Nephron (organoid): ENCODE measurements around the gene KRTCAP2.

Experiments used
- H3K27ac Mint-ChIP-seq, 3 experiments: 2 replicates each; pipeline ENCODE4 v1.8.0; 2020; ENCODE audit warnings: mixed read lengths in 3 of 3, mild to moderate bottlenecking in 2 of 3, moderate library complexity in 1 of 3
- H3K27me3 Mint-ChIP-seq: 2 replicates; pipeline ENCODE4 v1.8.0; 2021; ENCODE audit warnings: low read depth, mild to moderate bottlenecking, moderate library complexity, mixed read lengths
- H3K36me3 Mint-ChIP-seq: 2 replicates; pipeline ENCODE4 v1.8.0; 2020; ENCODE audit warnings: low read depth, mixed read lengths
- H3K4me1 Mint-ChIP-seq: 2 replicates; pipeline ENCODE4 v1.8.0; 2020; ENCODE audit warnings: mixed read lengths
- H3K4me3 Mint-ChIP-seq, 3 experiments: 2 replicates each; pipeline ENCODE4 v1.8.0; 2020; ENCODE audit warnings: mild to moderate bottlenecking in 3 of 3, mixed read lengths in 3 of 3, moderate library complexity in 2 of 3
- H3K9me3 Mint-ChIP-seq: 2 replicates; pipeline ENCODE4 v1.8.0; 2020; ENCODE audit warnings: mixed read lengths
- TF ChIP-seq, protein P1 (sequence below), 3 experiments: fragments of 200-600 bp; sonication (generic); IDR thresholded peaks; one replicate each; pipeline ENCODE4 v1.5.0; 2021; ENCODE audit warnings: antibody characterized with exemption in 3 of 3; ENCODE audit not compliant: unreplicated experiment in 3 of 3

The KRTCAP2 gene

DNA sequence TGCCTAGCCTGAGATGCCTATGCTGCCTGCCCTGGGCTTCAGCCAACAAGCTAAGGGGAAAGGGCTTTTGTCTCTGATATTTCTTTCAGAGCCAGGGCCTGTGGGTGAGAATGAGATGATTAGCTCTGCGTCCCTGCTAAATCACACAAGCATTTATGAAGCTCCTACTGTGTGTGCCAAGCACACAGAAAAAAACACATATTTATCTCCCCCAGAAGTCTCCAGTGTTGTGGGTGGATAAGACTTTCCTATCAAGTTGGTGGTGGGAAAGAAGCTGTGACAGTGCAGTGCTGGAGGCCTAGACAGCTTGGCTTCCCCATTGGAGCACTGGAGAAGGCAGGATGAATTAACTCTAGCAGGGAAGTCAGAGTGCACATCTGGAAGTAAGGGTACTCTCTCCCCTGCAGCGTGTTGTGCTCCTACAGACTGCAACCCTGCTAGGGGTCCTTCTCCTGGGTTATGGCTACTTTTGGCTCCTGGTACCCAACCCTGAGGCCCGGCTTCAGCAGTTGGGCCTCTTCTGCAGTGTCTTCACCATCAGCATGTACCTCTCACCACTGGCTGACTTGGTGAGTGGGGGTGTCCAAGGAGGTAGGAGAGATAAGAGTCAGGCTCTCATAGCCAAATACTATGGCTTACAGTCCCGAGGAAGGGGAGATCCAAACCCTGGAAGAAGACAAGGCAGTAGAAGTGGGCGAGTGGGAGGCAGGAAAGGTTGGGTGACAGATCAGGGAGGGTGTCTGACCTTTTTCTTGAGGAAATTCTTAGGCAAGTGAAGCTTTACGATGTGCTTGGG, 35.8 kb downstream of the KRTCAP2 start:
- no peaks in the 10 kb centered on the region for H3K27me3 Mint-ChIP-seq
- peak overlapping the region; percentile 93 to 96 (median 94) for H3K4me3 Mint-ChIP-seq
- H3K9me3 Mint-ChIP-seq: no peaks in the 10 kb centered on the region
- H3K27ac Mint-ChIP-seq: peak overlapping the region; percentile 95 to 99 (median 99)
- H3K36me3 Mint-ChIP-seq: peaks cover 19% of the 10 kb centered on the region
- TF ChIP-seq, protein P1, sequence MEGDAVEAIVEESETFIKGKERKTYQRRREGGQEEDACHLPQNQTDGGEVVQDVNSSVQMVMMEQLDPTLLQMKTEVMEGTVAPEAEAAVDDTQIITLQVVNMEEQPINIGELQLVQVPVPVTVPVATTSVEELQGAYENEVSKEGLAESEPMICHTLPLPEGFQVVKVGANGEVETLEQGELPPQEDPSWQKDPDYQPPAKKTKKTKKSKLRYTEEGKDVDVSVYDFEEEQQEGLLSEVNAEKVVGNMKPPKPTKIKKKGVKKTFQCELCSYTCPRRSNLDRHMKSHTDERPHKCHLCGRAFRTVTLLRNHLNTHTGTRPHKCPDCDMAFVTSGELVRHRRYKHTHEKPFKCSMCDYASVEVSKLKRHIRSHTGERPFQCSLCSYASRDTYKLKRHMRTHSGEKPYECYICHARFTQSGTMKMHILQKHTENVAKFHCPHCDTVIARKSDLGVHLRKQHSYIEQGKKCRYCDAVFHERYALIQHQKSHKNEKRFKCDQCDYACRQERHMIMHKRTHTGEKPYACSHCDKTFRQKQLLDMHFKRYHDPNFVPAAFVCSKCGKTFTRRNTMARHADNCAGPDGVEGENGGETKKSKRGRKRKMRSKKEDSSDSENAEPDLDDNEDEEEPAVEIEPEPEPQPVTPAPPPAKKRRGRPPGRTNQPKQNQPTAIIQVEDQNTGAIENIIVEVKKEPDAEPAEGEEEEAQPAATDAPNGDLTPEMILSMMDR (IDR thresholded peaks at IDR 0.05; ENCODE audit: unreplicated experiment in 3 of 3): no peak
- H3K4me1 Mint-ChIP-seq: peaks cover 42% of the 10 kb centered on the region

DNA sequence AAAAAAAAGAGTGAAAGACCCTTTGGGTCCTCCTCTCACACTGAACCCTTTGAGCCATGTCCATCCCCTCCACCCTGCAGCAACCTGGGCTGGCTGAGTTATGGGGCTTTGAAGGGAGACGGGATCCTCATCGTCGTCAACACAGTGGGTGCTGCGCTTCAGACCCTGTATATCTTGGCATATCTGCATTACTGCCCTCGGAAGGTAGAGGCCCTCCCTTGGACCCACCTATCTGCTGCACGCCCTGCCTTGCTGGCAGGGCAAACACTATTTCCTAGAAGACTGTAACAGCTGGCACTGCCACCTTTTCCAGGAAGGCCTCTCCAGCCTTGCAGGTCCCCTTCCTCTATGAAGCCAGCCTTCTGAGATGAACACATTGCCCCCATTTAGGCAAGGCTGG, 36.4 kb downstream of the KRTCAP2 start:
- H3K27ac Mint-ChIP-seq: peak overlapping the region; percentile 95 to 99 (median 99)
- TF ChIP-seq, protein P1 (IDR thresholded peaks at IDR 0.05; ENCODE audit: unreplicated experiment in 3 of 3): no peak
- H3K36me3 Mint-ChIP-seq: peaks cover 22% of the 10 kb centered on the region
- H3K4me1 Mint-ChIP-seq: peaks cover 44% of the 10 kb centered on the region
- no peaks in the 10 kb centered on the region for H3K27me3 Mint-ChIP-seq
- no peaks in the 10 kb centered on the region for H3K9me3 Mint-ChIP-seq
- H3K4me3 Mint-ChIP-seq: peak overlapping the region; percentile 93 to 96 (median 94)

DNA sequence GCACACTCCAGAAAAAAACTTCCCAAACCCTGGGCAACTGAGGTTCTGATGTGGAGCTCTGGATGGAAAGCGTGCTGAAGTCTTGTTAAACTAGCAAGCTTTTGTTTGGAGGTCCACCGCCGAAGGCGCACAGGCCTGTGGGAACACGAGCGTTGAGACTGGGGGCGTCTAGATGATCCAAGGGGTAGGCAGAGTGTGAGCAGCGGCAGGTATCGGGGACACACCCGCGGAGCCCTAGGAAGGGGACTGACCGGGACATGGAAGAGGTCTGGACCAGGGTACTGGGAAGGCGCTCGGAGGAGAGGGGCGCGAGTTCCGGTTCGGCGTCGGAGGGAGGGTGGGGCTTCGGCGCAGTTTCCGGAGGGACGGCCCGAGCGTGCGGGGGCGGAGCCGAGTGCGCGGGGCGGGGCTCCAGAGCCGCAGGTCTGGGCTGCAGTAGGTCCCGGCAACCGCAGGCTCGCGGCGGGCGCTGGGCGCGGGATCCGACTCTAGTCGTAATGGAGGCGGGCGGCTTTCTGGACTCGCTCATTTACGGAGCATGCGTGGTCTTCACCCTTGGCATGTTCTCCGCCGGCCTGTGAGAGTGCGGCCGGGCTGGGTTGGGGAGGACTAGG, 37.6 kb downstream of the KRTCAP2 start, which contains the start of gene SLC50A1:
TSS of gene SLC50A1 (plus strand) at position 438 of the 614 bp plus-strand sequence. CDS start at position 498, 60 bp downstream.
- Mint-ChIP-seq H3K4me1 (peaks cover 55% of the 10 kb centered on the region), H3K27ac (peak within 1 kb of the TSS; percentile 95 to 99 (median 99)), H3K27me3 (peaks cover 4% of the 10 kb centered on the region), H3K9me3 (no peaks in the 10 kb centered on the region), H3K36me3 (peaks cover 33% of the 10 kb centered on the region), H3K4me3 (peak within 1 kb of the TSS; percentile 93 to 96 (median 94))
- TF ChIP-seq, protein P1 (IDR thresholded peaks at IDR 0.05; ENCODE audit: unreplicated experiment in 3 of 3): peak; percentile 21 to 46 (median 32)

DNA sequence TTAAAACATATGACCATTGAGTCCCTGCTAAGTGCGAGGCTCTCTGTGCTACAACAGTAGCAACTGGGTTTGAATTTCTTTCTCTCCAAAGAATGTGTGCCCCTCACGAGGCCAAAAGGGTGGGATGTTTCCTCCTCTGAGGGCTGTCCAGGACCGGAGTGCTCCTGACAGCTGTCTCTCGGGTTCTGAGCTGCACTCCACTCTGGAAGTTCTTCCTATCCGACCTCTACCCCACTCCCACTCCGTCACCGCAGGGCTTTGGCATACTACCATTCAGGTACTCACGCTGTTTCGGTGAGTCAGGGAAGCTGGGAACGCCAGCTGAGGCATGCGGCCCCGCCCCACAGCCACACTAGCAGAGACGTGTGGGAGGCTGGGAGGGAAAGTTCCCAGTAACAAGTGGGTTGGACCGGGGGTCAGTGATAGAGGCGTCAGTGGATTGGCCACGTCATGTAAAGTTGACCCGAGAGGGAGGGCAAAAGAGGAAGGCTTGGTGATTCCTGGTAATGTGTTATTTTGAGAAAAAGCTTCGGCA, 38.2 kb downstream of the KRTCAP2 start:
- Mint-ChIP-seq H3K4me1 (peaks cover 55% of the 10 kb centered on the region), H3K9me3 (no peaks in the 10 kb centered on the region), H3K4me3 (peak overlapping the region; percentile 93 to 96 (median 94)), H3K36me3 (peaks cover 35% of the 10 kb centered on the region), H3K27ac (peak overlapping the region; percentile 95 to 99 (median 99)), H3K27me3 (peaks cover 9% of the 10 kb centered on the region)
- TF ChIP-seq, protein P1 (IDR thresholded peaks at IDR 0.05; ENCODE audit: unreplicated experiment in 3 of 3): no peak

DNA sequence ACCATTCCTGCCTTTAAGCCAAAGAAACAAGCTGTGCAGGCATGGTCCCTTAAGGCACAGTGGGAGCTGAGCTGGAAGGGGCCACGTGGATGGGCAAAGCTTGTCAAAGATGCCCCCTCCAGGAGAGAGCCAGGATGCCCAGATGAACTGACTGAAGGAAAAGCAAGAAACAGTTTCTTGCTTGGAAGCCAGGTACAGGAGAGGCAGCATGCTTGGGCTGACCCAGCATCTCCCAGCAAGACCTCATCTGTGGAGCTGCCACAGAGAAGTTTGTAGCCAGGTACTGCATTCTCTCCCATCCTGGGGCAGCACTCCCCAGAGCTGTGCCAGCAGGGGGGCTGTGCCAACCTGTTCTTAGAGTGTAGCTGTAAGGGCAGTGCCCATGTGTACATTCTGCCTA, 38.8 kb downstream of the KRTCAP2 start:
- no peaks in the 10 kb centered on the region for H3K9me3 Mint-ChIP-seq
- TF ChIP-seq, protein P1 (IDR thresholded peaks at IDR 0.05; ENCODE audit: unreplicated experiment in 3 of 3): no peak

More for the DNA sequence above, 38.8 kb downstream of the KRTCAP2 start:
- H3K36me3 Mint-ChIP-seq: peaks cover 35% of the 10 kb centered on the region
- H3K4me1 Mint-ChIP-seq: peaks cover 61% of the 10 kb centered on the region
- H3K27ac Mint-ChIP-seq: peak overlapping the region; percentile 95 to 99 (median 99)
- H3K4me3 Mint-ChIP-seq: peak overlapping the region; percentile 93 to 96 (median 94)
- peaks cover 14% of the 10 kb centered on the region for H3K27me3 Mint-ChIP-seq
